ENCODE data around the gene GNAZ. TPM values are rescaled to one million over a fixed set of nuclear protein-coding genes. Genes with fewer than 3 reads are reported as not detected.

The GNAZ gene
- total RNA-seq, 1 experiment from 2014 or later: 0.82 TPM

- ChIA-PET CTCF (interaction anchor here (0.6 to 4.4 kb wide), 3 partner anchors 167 to 457 kb away, joined by 3 to 61 read pairs (median 3); no protein-coding TSS in a partner anchor), POLR2A (no interaction called here)
- H3K27me3 Mint-ChIP-seq (ENCODE audit: insufficient read depth, unreplicated experiment): peaks cover 24% of the 10 kb centered on the region
- H3K4me3 Mint-ChIP-seq (ENCODE audit: unreplicated experiment): no peak overlapping the region
- no peak for TF ChIP-seq CTCF (IDR thresholded peaks at IDR 0.05; ENCODE audit: unreplicated experiment)
- no peak overlapping the region for H3K27ac Mint-ChIP-seq (ENCODE audit: low read depth, unreplicated experiment)
- intact Hi-C loops (cut with micrococcal nuclease): no loop called here
- no peak for DNase-seq (ENCODE audit: unreplicated experiment)
- no TSS peak for BruUV-seq (replicated peaks)
- no peaks in the 10 kb centered on the region for H3K9me3 Mint-ChIP-seq (ENCODE audit: unreplicated experiment)
- no peaks in the 10 kb centered on the region for H3K36me3 Mint-ChIP-seq (ENCODE audit: insufficient read depth, unreplicated experiment)
- H3K4me1 Mint-ChIP-seq (ENCODE audit: insufficient read depth, unreplicated experiment): no peaks in the 10 kb centered on the region
These were observed 54.5 kb downstream of the GNAZ start for GRCh38 chr22:23124611-23125511.

GRCh38 chr22:23125512-23126103 is 55.3 kb downstream of the GNAZ start:
- H3K27me3 Mint-ChIP-seq (ENCODE audit: insufficient read depth, unreplicated experiment): peaks cover 31% of the 10 kb centered on the region
- H3K27ac Mint-ChIP-seq (ENCODE audit: low read depth, unreplicated experiment): no peak overlapping the region
- H3K9me3 Mint-ChIP-seq (ENCODE audit: unreplicated experiment): no peaks in the 10 kb centered on the region
- ChIA-PET CTCF (interaction anchor here (4.4 to 4.8 kb wide), 2 partner anchors 167 kb away, joined by 61 to 160 read pairs; no protein-coding TSS in a partner anchor), POLR2A (interaction anchor here (1.1 kb wide), 1 partner anchor 165 kb away, joined by 3 read pairs; no protein-coding TSS in a partner anchor)
- BruUV-seq (replicated peaks): no TSS peak
- no peaks in the 10 kb centered on the region for H3K36me3 Mint-ChIP-seq (ENCODE audit: insufficient read depth, unreplicated experiment)
- no peak for DNase-seq (ENCODE audit: unreplicated experiment)
- no peak overlapping the region for H3K4me3 Mint-ChIP-seq (ENCODE audit: unreplicated experiment)
- H3K4me1 Mint-ChIP-seq (ENCODE audit: insufficient read depth, unreplicated experiment): no peaks in the 10 kb centered on the region
- intact Hi-C loops (cut with micrococcal nuclease): no loop called here
- TF ChIP-seq CTCF (IDR thresholded peaks at IDR 0.05; ENCODE audit: unreplicated experiment): no peak

- intact Hi-C loops (cut with micrococcal nuclease): no loop called here
- no peaks in the 10 kb centered on the region for H3K9me3 Mint-ChIP-seq (ENCODE audit: unreplicated experiment)
- no peaks in the 10 kb centered on the region for H3K4me1 Mint-ChIP-seq (ENCODE audit: insufficient read depth, unreplicated experiment)
- H3K36me3 Mint-ChIP-seq (ENCODE audit: insufficient read depth, unreplicated experiment): no peaks in the 10 kb centered on the region
- POLR2A ChIA-PET: interaction anchor here (1.1 to 1.6 kb wide), 2 partner anchors 166 to 167 kb away, joined by 3 to 4 read pairs; no protein-coding TSS in a partner anchor
- no peak for DNase-seq (ENCODE audit: unreplicated experiment)
- CTCF ChIA-PET: interaction anchor here (0.5 to 4.8 kb wide), 4 partner anchors 93 to 277 kb away, joined by 3 to 160 read pairs (median 4); no protein-coding TSS in a partner anchor
- no peak for TF ChIP-seq CTCF (IDR thresholded peaks at IDR 0.05; ENCODE audit: unreplicated experiment)
- H3K4me3 Mint-ChIP-seq (ENCODE audit: unreplicated experiment): no peak overlapping the region
- no peak overlapping the region for H3K27ac Mint-ChIP-seq (ENCODE audit: low read depth, unreplicated experiment)
- H3K27me3 Mint-ChIP-seq (ENCODE audit: insufficient read depth, unreplicated experiment): peaks cover 36% of the 10 kb centered on the region
- BruUV-seq (replicated peaks): no TSS peak
These were observed 56.1 kb downstream of the GNAZ start for GRCh38 chr22:23126165-23127054.
